Heart right ventricle (tissue), 16 donors: Measurements from ENCODE around the gene MYO15A. TPM values are rescaled to one million over a fixed set of nuclear protein-coding genes. Genes with fewer than 3 reads are reported as not detected.

ENCODE experiments used
- ATAC-seq, 8 donors: fragments of 200-7000 bp; cut with Tn5 transposase; one replicate each; pipeline ENCODE4 v1.9.1; 2020; ENCODE audit warnings: mild to moderate bottlenecking in 8 of 8, moderate library complexity in 8 of 8, moderate number of reproducible peaks in 1 of 8
- DNase-seq, 2 donors: peaks; one replicate each; pipeline ENCODE4 v3.0.0-alpha.2; 2020
- H3K27ac ChIP-seq, 10 donors: fragments of 200-600 bp; sonication (generic) in 2 of 10; one replicate each; pipeline versions ENCODE4 v1.5.0 to v1.8.0; 2020 to 2022; ENCODE audit warnings: mild to moderate bottlenecking in 3 of 10
- H3K27me3 ChIP-seq, 7 donors: fragments of 200-600 bp; one replicate each; pipeline ENCODE4 v1.8.0; 2021 to 2022; ENCODE audit warnings: mild to moderate bottlenecking in 2 of 7
- H3K36me3 ChIP-seq, 9 donors: fragments of 200-600 bp; sonication (generic) in 1 of 9; one replicate each; pipeline versions ENCODE4 v1.5.0 to v1.8.0; 2020 to 2022; ENCODE audit warnings: mild to moderate bottlenecking in 2 of 9
- H3K4me1 ChIP-seq, 9 donors: fragments of 200-600 bp; sonication (generic) in 1 of 9; one replicate each; pipeline versions ENCODE4 v1.5.0 to v1.8.0; 2020 to 2022; ENCODE audit warnings: mild to moderate bottlenecking in 4 of 9
- H3K4me3 ChIP-seq, 10 donors: fragments of 200-600 bp; sonication (generic) in 2 of 10; one replicate each; pipeline versions ENCODE4 v1.5.0 to v1.8.0; 2020 to 2022; ENCODE audit warnings: mild to moderate bottlenecking in 7 of 10, moderate library complexity in 2 of 10
- H3K9me3 ChIP-seq, 11 donors: fragments of 200-600 bp in 10 of 11; sonication (generic) in 2 of 11; one replicate each; pipeline versions ENCODE4 v1.5.0 to v1.8.0; 2013 to 2022; ENCODE audit warnings: mild to moderate bottlenecking in 2 of 11, control low read depth in 1 of 11, moderate library complexity in 1 of 11
- WGBS, 2 donors: extraction: QIAGEN DNeasy Blood & Tissue Kit; methylation state at CpG; one replicate each; pipeline ENCODE4 v1.1.7; 2013; ENCODE audit warnings: inconsistent platforms in 1 of 2; 5-methylcytosine and 5-hydroxymethylcytosine counted together
- intact Hi-C, 10 donors: fragments of 100-400 bp; cut with DNase I; formaldehyde crosslinking; loops; one replicate each; pipeline versions ENCODE4 v1.11.1 to v1.14.2; 2022
- polyA plus RNA-seq, 2 donors: library from polyadenylated mRNA; stranded (reverse); fragments of 200-250 nt; gene quantifications; one replicate each; pipeline ENCODE4 v1.2.3, GENCODE V29; 2013
- total RNA-seq, 10 donors: library from RNA; stranded (reverse); fragmentation: NEBNext Ultra II Directional in 3 of 10; extraction: Animal tissue kit (Norgen Biotek cat#: 25700) in 3 of 10; gene quantifications; one replicate each; pipeline versions ENCODE4 v1.2.1 to v1.2.4, GENCODE V29; 2021 to 2023
- TF ChIP-seq, protein P1 (sequence below), 9 donors: fragments of 200-600 bp; sonication (generic) in 2 of 9; IDR thresholded peaks; one replicate each; pipeline versions ENCODE4 v1.5.0 to v1.8.0; 2021 to 2022; ENCODE audit warnings: antibody characterized with exemption in 9 of 9, mild to moderate bottlenecking in 5 of 9, moderate library complexity in 1 of 9
- donor health status: Arrhythmogenic right ventricular cardiomyopathy.
- donor health status: ischemic (EF 13 %, LVEDD 7.1; RV severe dilation, severe dysfunction).
- donor health status: healthy with polysubstance abuse.
- donor health status: DM: no; HTN: yes; CAD: no.
- donor health status: DM: no; HTN: no; CAD: no.
- donor health status: ischemic (EF 25% LVEDD 6.9; RV normal size, moderate dysfunction).
- donor health status: ischemic (EF 25% LVEDD 5.7; RV mildly dilated, moderate dysfunction).
- donor health status: healthy.
- donor health status: DM: yes; HTN: yes; CAD: no.
- donor health status: Ischemic cardiomyopathy.
- donor health status: ischemic (EF 35%, LVEDD 5.7; RV mildly dilated, moderate dysfunction).
- donor health status: nonischemic (EF 11% LVEDD 7.7; RV severe dilation, severe dysfunction).
- donor health status: DM: yes; HTN: yes; CAD: no.
- donor health status: PGD.
- donor health status: ischemic (EF 29% LVEDD 5.4; RV normal size, mild dysfunction).
- donor health status: nonischemic (EF 23%, LVEDD 6.1; RV moderate dilation, normal function).

The MYO15A gene
- total and polyA plus RNA-seq, 12 donors = 0.11 to 1.2 (median 0.27) TPM; not detected in 3

DNA sequence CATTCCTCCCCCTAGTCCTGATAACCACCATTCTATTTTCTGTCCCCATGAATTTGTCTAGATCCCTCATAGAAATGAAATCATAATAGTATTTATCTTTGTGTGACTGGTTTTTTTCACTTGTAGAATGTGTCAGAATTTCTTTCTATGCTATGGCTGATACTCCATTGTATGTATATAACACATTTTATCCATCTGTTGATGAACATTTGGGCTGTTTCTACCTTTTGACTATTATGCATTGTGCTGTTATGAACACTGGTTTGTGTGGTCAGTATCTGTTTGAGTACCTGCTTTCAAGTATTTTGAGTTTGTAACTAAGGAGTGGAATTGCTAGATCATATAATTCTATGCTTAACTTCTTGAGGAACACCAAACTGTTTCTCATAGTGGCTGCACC lies 36.8 kb upstream of the MYO15A start:
- no peak for DNase-seq
- intact Hi-C loops = no loop called here
- no peak for ATAC-seq
- H3K4me3 ChIP-seq = no peak overlapping the region
- H3K27ac ChIP-seq = no peak overlapping the region
- H3K36me3 ChIP-seq = peaks cover 0 to 12% (median 0%) of the 10 kb centered on the region in 9 donors
- TF ChIP-seq, protein P1, sequence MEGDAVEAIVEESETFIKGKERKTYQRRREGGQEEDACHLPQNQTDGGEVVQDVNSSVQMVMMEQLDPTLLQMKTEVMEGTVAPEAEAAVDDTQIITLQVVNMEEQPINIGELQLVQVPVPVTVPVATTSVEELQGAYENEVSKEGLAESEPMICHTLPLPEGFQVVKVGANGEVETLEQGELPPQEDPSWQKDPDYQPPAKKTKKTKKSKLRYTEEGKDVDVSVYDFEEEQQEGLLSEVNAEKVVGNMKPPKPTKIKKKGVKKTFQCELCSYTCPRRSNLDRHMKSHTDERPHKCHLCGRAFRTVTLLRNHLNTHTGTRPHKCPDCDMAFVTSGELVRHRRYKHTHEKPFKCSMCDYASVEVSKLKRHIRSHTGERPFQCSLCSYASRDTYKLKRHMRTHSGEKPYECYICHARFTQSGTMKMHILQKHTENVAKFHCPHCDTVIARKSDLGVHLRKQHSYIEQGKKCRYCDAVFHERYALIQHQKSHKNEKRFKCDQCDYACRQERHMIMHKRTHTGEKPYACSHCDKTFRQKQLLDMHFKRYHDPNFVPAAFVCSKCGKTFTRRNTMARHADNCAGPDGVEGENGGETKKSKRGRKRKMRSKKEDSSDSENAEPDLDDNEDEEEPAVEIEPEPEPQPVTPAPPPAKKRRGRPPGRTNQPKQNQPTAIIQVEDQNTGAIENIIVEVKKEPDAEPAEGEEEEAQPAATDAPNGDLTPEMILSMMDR (IDR thresholded peaks at IDR 0.05) = no peak
- H3K4me1 ChIP-seq = peaks cover 0 to 6% (median 0%) of the 10 kb centered on the region in 9 donors
- peaks cover 0 to 6% (median 0%) of the 10 kb centered on the region in 7 donors for H3K27me3 ChIP-seq
- no peaks in the 10 kb centered on the region for H3K9me3 ChIP-seq

DNA sequence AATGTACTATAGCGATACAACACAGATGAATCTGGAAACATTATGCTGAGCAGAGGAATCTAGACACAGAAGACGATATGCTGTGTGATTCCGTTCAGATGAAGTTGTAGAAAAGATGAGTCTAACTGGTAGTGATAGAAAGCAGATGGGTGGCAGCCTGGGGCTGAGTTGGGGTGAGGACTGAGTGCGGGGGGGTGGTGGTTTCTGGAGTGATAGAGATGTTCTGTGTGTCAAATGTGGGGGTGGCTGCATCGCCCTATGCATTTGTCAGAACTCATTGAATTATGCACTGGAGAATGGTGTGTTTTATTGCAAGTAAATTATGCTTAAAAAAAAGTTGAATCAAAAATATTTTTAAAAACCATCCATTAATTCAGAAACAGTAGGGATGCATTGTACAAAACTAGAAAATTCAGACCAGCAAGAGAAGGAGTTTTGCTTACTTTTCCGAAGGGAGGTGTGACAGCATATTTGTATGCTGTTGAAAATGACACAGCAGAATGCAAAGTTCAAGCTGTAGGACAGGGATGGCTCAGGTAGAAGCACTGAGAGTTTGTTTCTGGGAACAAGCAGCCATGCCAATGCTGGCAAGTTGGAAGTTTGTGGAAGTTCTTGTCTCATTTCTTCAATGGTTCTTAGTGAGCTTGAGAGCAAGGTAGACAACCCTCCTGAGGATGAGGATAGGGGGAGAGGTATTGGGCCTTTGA lies 33.8 kb upstream of the MYO15A start:
- no peak for DNase-seq
- Histone ChIP-seq H3K4me1 (peaks cover 0 to 6% (median 0%) of the 10 kb centered on the region in 9 donors), H3K27me3 (peaks cover 0 to 6% (median 0%) of the 10 kb centered on the region in 7 donors), H3K4me3 (no peak overlapping the region), H3K36me3 (no peaks in the 10 kb centered on the region), H3K9me3 (no peaks in the 10 kb centered on the region), H3K27ac (no peak overlapping the region)
- 80 to 83% methylated on average over 6 of the region's 6 CpGs for WGBS, 2 donors
- intact Hi-C loops = no loop called here
- ATAC-seq = no peak
- TF ChIP-seq, protein P1 (IDR thresholded peaks at IDR 0.05) = no peak

DNA sequence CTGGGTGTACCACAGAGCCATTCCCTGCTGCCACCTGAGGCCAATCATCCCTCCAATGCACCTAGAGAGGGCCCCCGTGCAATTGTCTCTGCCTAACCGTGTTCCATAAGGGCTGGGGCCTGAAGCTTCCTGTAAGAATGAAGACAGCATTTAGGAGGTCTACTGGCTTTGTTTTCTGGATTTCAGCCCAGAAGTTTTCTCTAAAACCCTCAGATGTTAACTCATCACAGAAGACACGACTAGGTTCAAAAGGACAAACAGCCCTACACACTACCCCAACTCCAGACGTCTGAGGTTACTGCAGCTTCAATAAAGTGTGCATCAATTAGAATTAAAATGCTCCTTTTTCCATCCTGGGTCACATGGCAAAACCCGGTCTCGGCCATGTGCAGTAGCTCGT lies 31.6 kb upstream of the MYO15A start:
- Histone ChIP-seq H3K27me3 (peaks cover 0 to 6% (median 0%) of the 10 kb centered on the region in 7 donors), H3K4me3 (no peak overlapping the region), H3K9me3 (no peaks in the 10 kb centered on the region), H3K36me3 (no peaks in the 10 kb centered on the region), H3K4me1 (no peaks in the 10 kb centered on the region), H3K27ac (no peak overlapping the region)
- ATAC-seq (no peak), DNase-seq (no peak)
- intact Hi-C loops = no loop called here
- WGBS, 2 donors = 61 to 67% methylated on average over 7 of the region's 7 CpGs
- TF ChIP-seq, protein P1 (IDR thresholded peaks at IDR 0.05) = no peak

DNA sequence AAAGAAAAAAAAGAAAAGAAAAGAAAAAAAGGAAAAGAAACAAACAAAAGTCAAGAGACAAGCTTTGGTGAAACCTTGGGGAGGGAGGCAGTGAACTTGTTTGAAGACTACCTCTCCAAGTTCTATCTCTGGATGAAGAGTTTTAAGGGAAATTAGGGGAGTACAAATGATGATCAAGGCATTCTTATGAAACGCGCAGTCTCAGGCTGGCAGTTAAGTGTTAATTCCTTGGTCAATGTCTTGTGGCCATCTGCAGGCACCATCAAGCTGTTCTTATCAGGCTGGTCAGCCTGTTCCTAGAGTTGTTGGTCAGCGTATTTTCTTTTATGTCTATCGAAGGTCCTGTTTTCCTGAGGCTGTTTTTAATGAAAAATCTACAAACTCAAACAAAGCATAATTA lies 29.0 kb upstream of the MYO15A start:
- DNase-seq = no peak
- Histone ChIP-seq H3K4me3 (no peak overlapping the region), H3K27me3 (peaks cover 0 to 6% (median 0%) of the 10 kb centered on the region in 7 donors), H3K9me3 (no peaks in the 10 kb centered on the region), H3K27ac (no peak overlapping the region), H3K36me3 (no peaks in the 10 kb centered on the region), H3K4me1 (no peaks in the 10 kb centered on the region)
- 62 to 64% methylated on average over 4 of the region's 4 CpGs for whole genome bisulfite sequencing, 2 donors
- intact Hi-C loops = no loop called here
- TF ChIP-seq, protein P1 (IDR thresholded peaks at IDR 0.05) = no peak
- no peak for ATAC-seq
